A549 (cell line): ENCODE measurements around the gene PSD2.

ENCODE experiments used
- CHD2 ChIP-seq: fragments of 150-350 bp; IDR thresholded peaks from 2 replicates; pipeline ENCODE4 v1.6.1; 2014; ENCODE audit warnings: low read length; ENCODE audit not compliant: partially characterized antibody
- EP300 ChIP-seq, 2 experiments: fragments of >200 bp; sonication (Bioruptor Twin); formaldehyde crosslinking; IDR thresholded peaks; 2 replicates in 1 of 2; 3 replicates in 1 of 2; pipeline ENCODE4 v1.6.1; 2016 to 2017
- POLR2A ChIP-seq: IDR thresholded peaks from 2 replicates; pipeline ENCODE4 v1.6.1; 2012; ENCODE audit warnings: mild to moderate bottlenecking, low read length
- RNF2 ChIP-seq: fragments of 200-600 bp; sonication (generic); IDR thresholded peaks from 2 replicates; pipeline ENCODE4 v1.6.1; 2016; ENCODE audit warnings: low read depth, mild to moderate bottlenecking, antibody characterized with exemption, moderate library complexity, borderline replicate concordance
- SMC3 ChIP-seq: fragments of >200 bp; sonication (Bioruptor Twin); formaldehyde crosslinking; IDR thresholded peaks from 3 replicates; pipeline ENCODE4 v1.6.1; 2018; ENCODE audit warnings: inconsistent platforms
- TF ChIP-seq, protein P1 (sequence below): fragments of >200 bp; sonication (Bioruptor Twin); formaldehyde crosslinking; IDR thresholded peaks from 3 replicates; pipeline ENCODE4 v1.5.1; 2016

DNA sequence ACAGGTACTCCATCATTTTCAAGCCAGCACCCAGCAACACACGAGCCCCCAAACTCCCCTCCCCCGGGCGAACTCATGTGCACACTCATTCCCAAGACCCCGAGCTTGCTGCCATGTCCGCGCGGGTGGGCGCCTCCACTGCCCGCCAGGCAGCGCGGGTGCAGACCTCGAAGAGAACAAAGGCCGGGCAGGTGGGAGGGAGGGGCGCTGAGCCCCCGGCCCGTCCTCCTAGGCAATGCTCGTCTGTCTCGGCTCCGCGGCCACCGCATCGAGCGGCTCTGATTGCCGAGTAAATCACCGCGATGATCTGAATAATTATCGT is 47.1 kb upstream of the PSD2 start:
- TF ChIP-seq, protein P1, sequence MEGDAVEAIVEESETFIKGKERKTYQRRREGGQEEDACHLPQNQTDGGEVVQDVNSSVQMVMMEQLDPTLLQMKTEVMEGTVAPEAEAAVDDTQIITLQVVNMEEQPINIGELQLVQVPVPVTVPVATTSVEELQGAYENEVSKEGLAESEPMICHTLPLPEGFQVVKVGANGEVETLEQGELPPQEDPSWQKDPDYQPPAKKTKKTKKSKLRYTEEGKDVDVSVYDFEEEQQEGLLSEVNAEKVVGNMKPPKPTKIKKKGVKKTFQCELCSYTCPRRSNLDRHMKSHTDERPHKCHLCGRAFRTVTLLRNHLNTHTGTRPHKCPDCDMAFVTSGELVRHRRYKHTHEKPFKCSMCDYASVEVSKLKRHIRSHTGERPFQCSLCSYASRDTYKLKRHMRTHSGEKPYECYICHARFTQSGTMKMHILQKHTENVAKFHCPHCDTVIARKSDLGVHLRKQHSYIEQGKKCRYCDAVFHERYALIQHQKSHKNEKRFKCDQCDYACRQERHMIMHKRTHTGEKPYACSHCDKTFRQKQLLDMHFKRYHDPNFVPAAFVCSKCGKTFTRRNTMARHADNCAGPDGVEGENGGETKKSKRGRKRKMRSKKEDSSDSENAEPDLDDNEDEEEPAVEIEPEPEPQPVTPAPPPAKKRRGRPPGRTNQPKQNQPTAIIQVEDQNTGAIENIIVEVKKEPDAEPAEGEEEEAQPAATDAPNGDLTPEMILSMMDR = no peak
- TF ChIP-seq SMC3 = no peak
- no peak for TF ChIP-seq EP300 (IDR thresholded peaks at IDR 0.05)
- no peak for TF ChIP-seq CHD2
- no peak for TF ChIP-seq POLR2A
- TF ChIP-seq RNF2 = no peak
